ENCODE measurements around the gene CIP2A.
A peak's percentile ranks its signal among the peaks of the same experiment; 100 is the strongest.

Gene CIP2A

GRCh38 chr3:108608750-108609149, 19.5 kb upstream of the CIP2A start:
- no peak overlapping the region for H3K27ac Mint-ChIP-seq
- no peaks in the 10 kb centered on the region for H3K9me3 Mint-ChIP-seq
- TF ChIP-seq CTCF (IDR thresholded peaks at IDR 0.05; ENCODE audit: unreplicated experiment in 3 of 3), result no peak
- no peak overlapping the region for H3K4me3 Mint-ChIP-seq
- no peaks in the 10 kb centered on the region for H3K27me3 Mint-ChIP-seq (ENCODE audit: low read depth)
- H3K36me3 Mint-ChIP-seq (ENCODE audit: low read depth), result peaks cover 44% of the 10 kb centered on the region
- H3K4me1 Mint-ChIP-seq, result peaks cover 2% of the 10 kb centered on the region

GRCh38 chr3:108605491-108605890, 16.3 kb upstream of the CIP2A start:
- Mint-ChIP-seq H3K27me3 (ENCODE audit: low read depth) (no peaks in the 10 kb centered on the region), H3K4me3 (no peak overlapping the region), H3K36me3 (ENCODE audit: low read depth) (peaks cover 43% of the 10 kb centered on the region), H3K9me3 (no peaks in the 10 kb centered on the region), H3K4me1 (peaks cover 21% of the 10 kb centered on the region), H3K27ac (no peak overlapping the region)
- TF ChIP-seq CTCF (IDR thresholded peaks at IDR 0.05; ENCODE audit: unreplicated experiment in 3 of 3), result no peak

GRCh38 chr3:108605028-108605427, 15.8 kb upstream of the CIP2A start:
- TF ChIP-seq CTCF (IDR thresholded peaks at IDR 0.05; ENCODE audit: unreplicated experiment in 3 of 3), result no peak
- Mint-ChIP-seq H3K9me3 (no peaks in the 10 kb centered on the region), H3K36me3 (ENCODE audit: low read depth) (peaks cover 39% of the 10 kb centered on the region), H3K27me3 (ENCODE audit: low read depth) (no peaks in the 10 kb centered on the region), H3K4me3 (no peak overlapping the region), H3K27ac (no peak overlapping the region), H3K4me1 (peaks cover 21% of the 10 kb centered on the region)

- no peaks in the 10 kb centered on the region for H3K27me3 Mint-ChIP-seq (ENCODE audit: low read depth)
- H3K36me3 Mint-ChIP-seq (ENCODE audit: low read depth), result peaks cover 27% of the 10 kb centered on the region
- H3K4me1 Mint-ChIP-seq, result peaks cover 21% of the 10 kb centered on the region
- peak overlapping the region; percentile 15 to 67 (median 31) for H3K27ac Mint-ChIP-seq
- no peak overlapping the region for H3K4me3 Mint-ChIP-seq
- no peaks in the 10 kb centered on the region for H3K9me3 Mint-ChIP-seq
- no peak for TF ChIP-seq CTCF (IDR thresholded peaks at IDR 0.05; ENCODE audit: unreplicated experiment in 3 of 3)
These were observed 14.5 kb upstream of the CIP2A start for GRCh38 chr3:108603691-108604090.

- TF ChIP-seq CTCF (IDR thresholded peaks at IDR 0.05; ENCODE audit: unreplicated experiment in 3 of 3), result no peak
- Mint-ChIP-seq H3K4me3 (no peak overlapping the region), H3K27me3 (ENCODE audit: low read depth) (no peaks in the 10 kb centered on the region), H3K27ac (peak overlapping the region; percentile 31 to 67 (median 41)), H3K4me1 (peaks cover 21% of the 10 kb centered on the region), H3K36me3 (ENCODE audit: low read depth) (peaks cover 25% of the 10 kb centered on the region), H3K9me3 (no peaks in the 10 kb centered on the region)
These were observed 13.7 kb upstream of the CIP2A start for GRCh38 chr3:108602935-108603294.

- Mint-ChIP-seq H3K4me3 (no peak overlapping the region), H3K27ac (peak overlapping the region; percentile 31 to 67 (median 41)), H3K27me3 (ENCODE audit: low read depth) (no peaks in the 10 kb centered on the region), H3K36me3 (ENCODE audit: low read depth) (peaks cover 22% of the 10 kb centered on the region), H3K9me3 (no peaks in the 10 kb centered on the region), H3K4me1 (peaks cover 21% of the 10 kb centered on the region)
- no peak for TF ChIP-seq CTCF (IDR thresholded peaks at IDR 0.05; ENCODE audit: unreplicated experiment in 3 of 3)
These were observed 13.2 kb upstream of the CIP2A start for GRCh38 chr3:108602249-108602934.

Data from nephron (organoid).